Neural cell (in vitro differentiated cells): Measurements from ENCODE around the gene DSCAML1. TPM values are rescaled to one million over a fixed set of nuclear protein-coding genes. Genes with fewer than 3 reads are reported as not detected.

ENCODE experiments used
- H2AFZ ChIP-seq: fragments of 200-600, 300-800 bp; sonication (generic), shearing (Covaris generic); 2 replicates; pipeline ENCODE4 v1.6.0; 2014; ENCODE audit warnings: low read depth, mild to moderate bottlenecking, antibody characterized with exemption, low read length, moderate library complexity
- H3F3A ChIP-seq: fragments of 200-600 bp; shearing (Covaris generic); 2 replicates; pipeline ENCODE4 v1.6.1; 2016; ENCODE audit warnings: mild to moderate bottlenecking, moderate library complexity, mixed read lengths, antibody characterized with exemption, low read length; ENCODE audit not compliant: insufficient read depth, poor library complexity, severe bottlenecking
- H3K27ac ChIP-seq: fragments of 200-600, 300-800 bp; sonication (generic), shearing (Covaris generic); 2 replicates; pipeline ENCODE4 v1.5.1; 2014; ENCODE audit warnings: mild to moderate bottlenecking, low read length, moderate library complexity
- H3K27me3 ChIP-seq: fragments of 300-800, 200-600 bp; sonication (generic), shearing (Covaris generic); 2 replicates; pipeline ENCODE4 v1.6.0; 2014; ENCODE audit warnings: mild to moderate bottlenecking, low read depth, low read length, moderate library complexity; ENCODE audit not compliant: insufficient read depth
- H3K36me3 ChIP-seq: fragments of 300-800, 200-600 bp; sonication (generic), shearing (Covaris generic); 2 replicates; pipeline ENCODE4 v1.5.1; 2014; ENCODE audit warnings: mild to moderate bottlenecking, antibody characterized with exemption, low read length, moderate library complexity; ENCODE audit not compliant: insufficient read depth
- H3K4me2 ChIP-seq: fragments of 300-800, 200-600 bp; sonication (generic), shearing (Covaris generic); 2 replicates; pipeline ENCODE4 v1.6.0; 2014; ENCODE audit warnings: mild to moderate bottlenecking, low read length
- H3K4me3 ChIP-seq: fragments of 300-800, 200-600 bp; sonication (generic), shearing (Covaris generic); 2 replicates; pipeline ENCODE4 v1.5.1; 2014; ENCODE audit warnings: mild to moderate bottlenecking, low read length, moderate library complexity
- H3K79me2 ChIP-seq: fragments of 200-600 bp; shearing (Covaris generic); replicated peaks from 2 replicates; pipeline ENCODE4 v1.6.0; 2014; ENCODE audit warnings: mild to moderate bottlenecking, low read length, moderate library complexity; ENCODE audit not compliant: insufficient read depth
- H3K9ac ChIP-seq: fragments of 300-800, 200-600 bp; sonication (generic), shearing (Covaris generic); 2 replicates; pipeline ENCODE4 v1.6.1; 2016; ENCODE audit warnings: mild to moderate bottlenecking, low read length, mixed read lengths
- H3K9me2 ChIP-seq: fragments of 200-600 bp; shearing (Covaris generic); 2 replicates; pipeline ENCODE4 v1.6.1; 2016; ENCODE audit warnings: mild to moderate bottlenecking, low read length, mixed read lengths; ENCODE audit not compliant: insufficient read depth
- H3K9me3 ChIP-seq: fragments of 200-600, 300-800 bp; sonication (generic), shearing (Covaris generic); 2 replicates; pipeline ENCODE4 v1.6.1; 2016; ENCODE audit warnings: mild to moderate bottlenecking, mixed run types, low read length, moderate library complexity, mixed read lengths
- H4K20me1 ChIP-seq: fragments of 200-600 bp; shearing (Covaris generic); 2 replicates; pipeline ENCODE4 v1.6.1; 2016; ENCODE audit warnings: mild to moderate bottlenecking, mixed run types; ENCODE audit not compliant: insufficient read depth
- EP300 ChIP-seq: fragments of 450-650 bp; conservative IDR thresholded peaks from 2 replicates; pipeline ENCODE4 v1.6.1; 2014; ENCODE audit warnings: antibody characterized with exemption, mild to moderate bottlenecking, moderate library complexity; ENCODE audit not compliant: poor library complexity, severe bottlenecking
- EZH2 ChIP-seq: fragments of 200-600, 300-800 bp; shearing (Covaris generic), sonication (generic); IDR thresholded peaks from 2 replicates; pipeline ENCODE4 v1.6.1; 2014; ENCODE audit warnings: antibody characterized with exemption, low read length, borderline replicate concordance, mild to moderate bottlenecking; ENCODE audit not compliant: insufficient read depth, poor library complexity, severe bottlenecking
- MXI1 ChIP-seq: fragments of 450-650 bp; conservative IDR thresholded peaks from 2 replicates; pipeline ENCODE4 v1.6.1; 2014; ENCODE audit warnings: antibody characterized with exemption, mild to moderate bottlenecking; ENCODE audit not compliant: poor library complexity, severe bottlenecking
- POLR2AphosphoS5 ChIP-seq: IDR thresholded peaks from 2 replicates; pipeline ENCODE4 v1.6.1; 2012
- RAD21 ChIP-seq: fragments of 450-650 bp; conservative IDR thresholded peaks from 2 replicates; pipeline ENCODE4 v1.6.1; 2014; ENCODE audit warnings: antibody characterized with exemption, mild to moderate bottlenecking, moderate library complexity
- SMC3 ChIP-seq: fragments of 450-650 bp; conservative IDR thresholded peaks from 2 replicates; pipeline ENCODE4 v1.6.1; 2014; ENCODE audit warnings: antibody characterized with exemption, mild to moderate bottlenecking, moderate library complexity; ENCODE audit not compliant: poor library complexity
- TAF1 ChIP-seq: IDR thresholded peaks from 2 replicates; pipeline ENCODE4 v1.6.1; 2012; ENCODE audit warnings: low read depth
- polyA plus RNA-seq: library from polyadenylated mRNA; depleted of rRNA; stranded (reverse); fragments of >200 nt; gene quantifications from 2 replicates; pipeline ENCODE4 v1.2.3, GENCODE V29; 2014
- TF ChIP-seq, protein P1 (sequence below): fragments of 450-650 bp; IDR thresholded peaks from 2 replicates; pipeline ENCODE4 v1.5.1; 2014; ENCODE audit warnings: antibody characterized with exemption, mild to moderate bottlenecking, moderate library complexity; ENCODE audit not compliant: poor library complexity, severe bottlenecking
- TF ChIP-seq, protein P2 (sequence below): IDR thresholded peaks from 2 replicates; pipeline ENCODE4 v1.6.1; 2012; ENCODE audit warnings: borderline replicate concordance

Gene DSCAML1
- polyA plus RNA-seq, 1 donor from 2014 or later: 1.3 TPM

DNA sequence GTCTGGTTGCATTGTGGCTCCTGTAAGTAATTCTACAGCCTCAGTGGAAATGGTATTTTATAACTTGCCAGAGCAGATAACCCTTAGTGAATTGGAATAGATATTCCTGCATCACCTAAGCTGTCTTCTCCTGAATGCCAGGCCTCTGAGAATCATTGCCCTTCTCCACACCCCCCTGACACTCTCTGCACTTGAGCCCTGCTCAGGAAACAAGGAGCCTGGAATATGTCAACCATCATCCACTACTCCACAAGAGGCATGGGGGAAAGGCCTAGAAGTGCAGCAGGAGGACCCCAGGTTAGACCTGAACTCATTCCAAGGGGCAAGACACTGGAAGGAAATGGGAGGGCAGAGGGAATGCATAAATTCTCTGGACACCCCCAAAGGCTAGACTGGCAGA lies 72.4 kb downstream of the DSCAML1 start:
- H3K4me2 ChIP-seq: no peak overlapping the region
- H2AFZ ChIP-seq: no peak overlapping the region
- H3K27ac ChIP-seq: no peak overlapping the region
- H3K9me3 ChIP-seq: peaks cover 4% of the 10 kb centered on the region
- H3K27me3 ChIP-seq: no peaks in the 10 kb centered on the region
- no peak overlapping the region for H3K9ac ChIP-seq
- H4K20me1 ChIP-seq: no peaks in the 10 kb centered on the region
- H3K79me2 ChIP-seq: no peaks in the 10 kb centered on the region
- no peaks in the 10 kb centered on the region for H3F3A ChIP-seq
- no peak overlapping the region for H3K4me3 ChIP-seq
- H3K9me2 ChIP-seq: no peaks in the 10 kb centered on the region
- no peaks in the 10 kb centered on the region for H3K36me3 ChIP-seq
- TF ChIP-seq, protein P1, sequence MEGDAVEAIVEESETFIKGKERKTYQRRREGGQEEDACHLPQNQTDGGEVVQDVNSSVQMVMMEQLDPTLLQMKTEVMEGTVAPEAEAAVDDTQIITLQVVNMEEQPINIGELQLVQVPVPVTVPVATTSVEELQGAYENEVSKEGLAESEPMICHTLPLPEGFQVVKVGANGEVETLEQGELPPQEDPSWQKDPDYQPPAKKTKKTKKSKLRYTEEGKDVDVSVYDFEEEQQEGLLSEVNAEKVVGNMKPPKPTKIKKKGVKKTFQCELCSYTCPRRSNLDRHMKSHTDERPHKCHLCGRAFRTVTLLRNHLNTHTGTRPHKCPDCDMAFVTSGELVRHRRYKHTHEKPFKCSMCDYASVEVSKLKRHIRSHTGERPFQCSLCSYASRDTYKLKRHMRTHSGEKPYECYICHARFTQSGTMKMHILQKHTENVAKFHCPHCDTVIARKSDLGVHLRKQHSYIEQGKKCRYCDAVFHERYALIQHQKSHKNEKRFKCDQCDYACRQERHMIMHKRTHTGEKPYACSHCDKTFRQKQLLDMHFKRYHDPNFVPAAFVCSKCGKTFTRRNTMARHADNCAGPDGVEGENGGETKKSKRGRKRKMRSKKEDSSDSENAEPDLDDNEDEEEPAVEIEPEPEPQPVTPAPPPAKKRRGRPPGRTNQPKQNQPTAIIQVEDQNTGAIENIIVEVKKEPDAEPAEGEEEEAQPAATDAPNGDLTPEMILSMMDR: no peak
- TF ChIP-seq SMC3 (no peak), MXI1 (no peak), TAF1 (no peak), RAD21 (no peak), POLR2AphosphoS5 (no peak), EZH2 (no peak), EP300 (no peak)
- TF ChIP-seq, protein P2, sequence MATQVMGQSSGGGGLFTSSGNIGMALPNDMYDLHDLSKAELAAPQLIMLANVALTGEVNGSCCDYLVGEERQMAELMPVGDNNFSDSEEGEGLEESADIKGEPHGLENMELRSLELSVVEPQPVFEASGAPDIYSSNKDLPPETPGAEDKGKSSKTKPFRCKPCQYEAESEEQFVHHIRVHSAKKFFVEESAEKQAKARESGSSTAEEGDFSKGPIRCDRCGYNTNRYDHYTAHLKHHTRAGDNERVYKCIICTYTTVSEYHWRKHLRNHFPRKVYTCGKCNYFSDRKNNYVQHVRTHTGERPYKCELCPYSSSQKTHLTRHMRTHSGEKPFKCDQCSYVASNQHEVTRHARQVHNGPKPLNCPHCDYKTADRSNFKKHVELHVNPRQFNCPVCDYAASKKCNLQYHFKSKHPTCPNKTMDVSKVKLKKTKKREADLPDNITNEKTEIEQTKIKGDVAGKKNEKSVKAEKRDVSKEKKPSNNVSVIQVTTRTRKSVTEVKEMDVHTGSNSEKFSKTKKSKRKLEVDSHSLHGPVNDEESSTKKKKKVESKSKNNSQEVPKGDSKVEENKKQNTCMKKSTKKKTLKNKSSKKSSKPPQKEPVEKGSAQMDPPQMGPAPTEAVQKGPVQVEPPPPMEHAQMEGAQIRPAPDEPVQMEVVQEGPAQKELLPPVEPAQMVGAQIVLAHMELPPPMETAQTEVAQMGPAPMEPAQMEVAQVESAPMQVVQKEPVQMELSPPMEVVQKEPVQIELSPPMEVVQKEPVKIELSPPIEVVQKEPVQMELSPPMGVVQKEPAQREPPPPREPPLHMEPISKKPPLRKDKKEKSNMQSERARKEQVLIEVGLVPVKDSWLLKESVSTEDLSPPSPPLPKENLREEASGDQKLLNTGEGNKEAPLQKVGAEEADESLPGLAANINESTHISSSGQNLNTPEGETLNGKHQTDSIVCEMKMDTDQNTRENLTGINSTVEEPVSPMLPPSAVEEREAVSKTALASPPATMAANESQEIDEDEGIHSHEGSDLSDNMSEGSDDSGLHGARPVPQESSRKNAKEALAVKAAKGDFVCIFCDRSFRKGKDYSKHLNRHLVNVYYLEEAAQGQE: no peak

DNA sequence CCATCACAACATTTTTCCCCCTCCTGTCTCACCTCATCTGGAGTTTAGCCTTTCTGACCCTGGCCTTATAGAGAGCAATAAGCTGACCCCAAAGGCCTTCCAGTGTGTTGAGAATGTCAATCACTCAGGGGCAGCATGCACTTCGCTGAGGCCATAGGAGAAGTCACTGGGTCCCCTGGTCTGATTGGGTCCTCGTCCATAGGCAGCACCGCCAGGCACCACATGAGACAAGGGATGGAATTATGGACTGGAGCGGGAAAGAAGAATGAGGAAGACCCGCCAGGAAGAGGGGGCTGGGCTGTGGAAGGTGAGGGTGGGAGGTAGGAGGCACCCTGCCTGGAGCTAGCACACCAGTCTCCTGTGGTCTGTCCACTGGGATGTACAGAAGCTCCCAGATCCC lies 72.9 kb downstream of the DSCAML1 start:
- H3K79me2 ChIP-seq: no peaks in the 10 kb centered on the region
- TF ChIP-seq POLR2AphosphoS5 (no peak), EZH2 (no peak), EP300 (no peak), TAF1 (no peak), RAD21 (no peak), SMC3 (no peak), MXI1 (no peak)
- TF ChIP-seq, protein P1: no peak
- TF ChIP-seq, protein P2: no peak
- peaks cover 4% of the 10 kb centered on the region for H3K9me3 ChIP-seq
- H3K4me3 ChIP-seq: no peak overlapping the region
- H3K27me3 ChIP-seq: no peaks in the 10 kb centered on the region
- no peaks in the 10 kb centered on the region for H3K9me2 ChIP-seq
- H3K4me2 ChIP-seq: no peak overlapping the region
- H3K27ac ChIP-seq: no peak overlapping the region
- H4K20me1 ChIP-seq: no peaks in the 10 kb centered on the region
- no peaks in the 10 kb centered on the region for H3K36me3 ChIP-seq
- no peaks in the 10 kb centered on the region for H3F3A ChIP-seq
- H3K9ac ChIP-seq: no peak overlapping the region
- no peak overlapping the region for H2AFZ ChIP-seq
